Keratinocyte (primary cell): ENCODE results near the gene PAGE5. TPM values are rescaled to one million over a fixed set of nuclear protein-coding genes. Genes with fewer than 3 reads are reported as not detected.

Experiments
- DNase-seq: peaks from one replicate; pipeline ENCODE4 v3.0.0-alpha.2; 2011; ENCODE audit warnings: low read depth, missing footprints, low spot score
- FAIRE-seq: peaks from 2 replicates; lab custom pipeline; 2011; peaks lifted over from hg19 to GRCh38; lab: Jason Lieb, UNC
- H2AFZ ChIP-seq: 2 replicates; pipeline ENCODE4 v1.6.0; 2012; ENCODE audit warnings: low read length, control low read depth, inconsistent platforms; ENCODE audit not compliant: control insufficient read depth
- H3K27ac ChIP-seq: 2 replicates; pipeline ENCODE4 v1.5.1; 2011; ENCODE audit warnings: low read length; ENCODE audit not compliant: control insufficient read depth, insufficient read depth
- H3K27me3 ChIP-seq: 3 replicates; pipeline ENCODE4 v1.6.0; 2011; ENCODE audit warnings: low read length; ENCODE audit not compliant: control insufficient read depth, insufficient read depth; ENCODE audit errors: extremely low read depth
- H3K36me3 ChIP-seq, 2 experiments: 2 replicates in 1 of 2; 3 replicates in 1 of 2; pipeline ENCODE4 v1.5.1; 2011; ENCODE audit warnings: low read length in 2 of 2, mild to moderate bottlenecking in 1 of 2; ENCODE audit not compliant: control insufficient read depth in 2 of 2, insufficient read depth in 2 of 2; ENCODE audit errors: extremely low read depth in 1 of 2
- H3K4me1 ChIP-seq: 3 replicates; pipeline ENCODE4 v1.5.1; 2011; ENCODE audit warnings: low read length; ENCODE audit not compliant: control insufficient read depth, insufficient read depth; ENCODE audit errors: extremely low read depth
- H3K4me2 ChIP-seq: 3 replicates; pipeline ENCODE4 v1.6.0; 2011; ENCODE audit warnings: low read depth, low read length; ENCODE audit not compliant: control insufficient read depth, insufficient read depth; ENCODE audit errors: extremely low read depth
- H3K4me3 ChIP-seq, 3 experiments: fragments of 200-600 bp in 1 of 3; sonication (generic) in 1 of 3; 2 replicates in 2 of 3; 3 replicates in 1 of 3; pipeline ENCODE4 v1.5.1; 2011 to 2016; ENCODE audit warnings: low read length in 3 of 3, mild to moderate bottlenecking in 3 of 3, control low read depth in 2 of 3, inconsistent platforms in 1 of 3, low read depth in 1 of 3, mixed read lengths in 1 of 3, mixed run types in 1 of 3, moderate library complexity in 1 of 3; ENCODE audit not compliant: control insufficient read depth in 2 of 3, insufficient read depth in 2 of 3; ENCODE audit errors: extremely low read depth in 1 of 3
- H3K79me2 ChIP-seq: 2 replicates; pipeline ENCODE4 v1.6.0; 2012; ENCODE audit warnings: low read length; ENCODE audit not compliant: control insufficient read depth, insufficient read depth
- H3K9ac ChIP-seq: 3 replicates; pipeline ENCODE4 v1.6.0; 2011; ENCODE audit warnings: low read length; ENCODE audit not compliant: control insufficient read depth, insufficient read depth; ENCODE audit errors: extremely low read depth
- H3K9me1 ChIP-seq: 3 replicates; pipeline ENCODE4 v1.6.0; 2011; ENCODE audit warnings: low read length; ENCODE audit not compliant: control insufficient read depth, insufficient read depth; ENCODE audit errors: extremely low read depth
- H3K9me3 ChIP-seq: 2 replicates; pipeline ENCODE4 v1.5.1; 2012; ENCODE audit warnings: low read depth, low read length; ENCODE audit not compliant: control insufficient read depth
- H4K20me1 ChIP-seq: 3 replicates; pipeline ENCODE4 v1.6.0; 2011; ENCODE audit warnings: low read length; ENCODE audit not compliant: control insufficient read depth, insufficient read depth; ENCODE audit errors: extremely low read depth
- CTCF ChIP-seq, 3 experiments: IDR thresholded peaks in 1 of 3; conservative IDR thresholded peaks in 1 of 3; optimal IDR thresholded peaks in 1 of 3; 2 replicates in 2 of 3; 3 replicates in 1 of 3; pipeline versions ENCODE3 to v1.5.1; 2011; ENCODE audit warnings: low read length in 3 of 3, mild to moderate bottlenecking in 3 of 3, moderate library complexity in 2 of 3, control low read depth in 1 of 3, inconsistent platforms in 1 of 3; ENCODE audit not compliant: insufficient read depth in 2 of 3; ENCODE audit errors: extremely low read depth in 1 of 3
- EZH2 ChIP-seq: IDR thresholded peaks from one replicate; pipeline ENCODE4 v1.6.1; 2012; ENCODE audit warnings: inconsistent platforms, mild to moderate bottlenecking, low read length, moderate library complexity
- dilution Hi-C: fragments of 300-500 bp; cut with MboI; formaldehyde crosslinking; loops from one replicate; pipeline ENCODE4 v1.7.0; 2020; ENCODE audit warnings: low sequenced_read_pairs; ENCODE audit not compliant: extremely low pct_ligation_motif_present
- polyA minus RNA-seq, 3 experiments: library from RNA; depleted of rRNA, polyadenylated mRNA; stranded (reverse); fragments of >200 nt; gene quantifications; 1 replicate in 1 of 3; 2 replicates in 1 of 3; 3 replicates in 1 of 3; pipeline ENCODE4 v1.2.3, GENCODE V29; 2011
- polyA plus RNA-seq, 5 experiments: library from polyadenylated mRNA; depleted of rRNA in 3 of 5; stranded (reverse) in 3 of 5; stranded (forward) in 1 of 5; unstranded in 1 of 5; fragments of >200 nt; gene quantifications; 1 replicate in 1 of 5; 2 replicates in 3 of 5; 3 replicates in 1 of 5; pipeline versions ENCODE4 v1.2.1 to v1.2.3, GENCODE V29; 2011 to 2012; ENCODE audit warnings: missing spikeins in 2 of 5, low read depth in 1 of 5, low replicate concordance in 1 of 5

PAGE5 gene, protein sequence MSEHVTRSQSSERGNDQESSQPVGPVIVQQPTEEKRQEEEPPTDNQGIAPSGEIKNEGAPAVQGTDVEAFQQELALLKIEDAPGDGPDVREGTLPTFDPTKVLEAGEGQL
- polyA plus RNA-seq (not detected in 3 replicates), polyA minus RNA-seq (not detected in 3 replicates)
- polyA plus RNA-seq (2011; ENCODE audit: low read depth): not detected
- polyA plus RNA-seq (2011; cell fraction: cytosol; rRNA removed): not detected in 2 replicates
- not detected in 2 replicates for polyA plus RNA-seq (2011; cell fraction: nucleus; rRNA removed)
- polyA plus RNA-seq (2012; ENCODE audit: low replicate concordance): not detected in 2 replicates
- polyA minus RNA-seq (2011; cell fraction: cytosol; rRNA and poly(A)+ RNA removed): not detected
- polyA minus RNA-seq (2011; cell fraction: nucleus; rRNA and poly(A)+ RNA removed): not detected in 2 replicates

DNA sequence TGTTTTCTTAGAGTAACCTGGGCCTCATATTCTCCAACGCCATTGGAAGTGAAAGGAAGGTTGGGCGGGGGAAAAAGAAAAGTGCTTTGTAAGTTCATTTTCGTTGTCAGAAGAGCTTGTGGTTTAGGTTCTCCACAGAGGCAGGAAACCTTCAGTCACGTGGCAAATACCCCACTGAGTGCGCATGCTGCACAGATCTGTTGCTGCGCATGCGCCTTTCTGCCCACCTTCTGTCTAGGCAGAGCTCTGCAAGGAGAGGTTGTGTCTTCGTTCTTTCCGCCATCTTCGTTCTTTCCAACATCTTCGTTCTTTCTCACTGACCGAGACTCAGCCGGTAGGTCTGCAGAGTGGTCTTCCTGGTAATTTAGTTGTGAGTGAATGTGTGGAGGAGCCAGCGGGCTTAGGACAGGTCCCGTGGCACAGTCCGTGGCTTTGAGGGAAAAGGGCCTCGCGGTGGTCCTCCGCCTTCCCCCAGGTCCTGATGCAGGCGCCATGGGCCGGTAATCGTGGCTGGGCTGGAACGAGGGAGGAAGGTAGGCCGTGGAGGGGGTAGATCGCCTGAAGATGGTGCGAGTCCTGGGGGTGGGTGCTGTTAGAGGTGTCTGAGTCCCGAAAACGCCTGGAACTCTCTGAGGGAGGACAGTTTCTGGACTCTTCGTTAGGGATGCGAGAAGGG, at the start of gene PAGE5:
TSS of gene PAGE5 (plus strand) at position 228 of the 676 bp plus-strand sequence. CDS start 1,037 bp downstream, outside the sequence.
- H3K27ac ChIP-seq: no peak within 1 kb of the TSS
- no peaks in the 10 kb centered on the region for H3K9me1 ChIP-seq
- no peak within 1 kb of the TSS for H3K4me2 ChIP-seq
- H4K20me1 ChIP-seq: no peaks in the 10 kb centered on the region
- no peaks in the 10 kb centered on the region for H3K4me1 ChIP-seq
- TF ChIP-seq EZH2: no peak
- H3K9ac ChIP-seq: no peak within 1 kb of the TSS
- dilution Hi-C loops: no loop called here
- no peaks in the 10 kb centered on the region for H3K27me3 ChIP-seq
- DNase-seq (no peak), FAIRE-seq (no peak)
- no peaks in the 10 kb centered on the region for H3K79me2 ChIP-seq
- no peaks in the 10 kb centered on the region for H3K36me3 ChIP-seq
- peaks cover 2% of the 10 kb centered on the region for H3K9me3 ChIP-seq
- H2AFZ ChIP-seq: no peak within 1 kb of the TSS
- H3K4me3 ChIP-seq: no peak within 1 kb of the TSS

- Histone ChIP-seq H3K4me1 (no peaks in the 10 kb centered on the region), H2AFZ (no peak overlapping the region), H3K4me3 (no peak overlapping the region), H3K9ac (no peak overlapping the region), H3K27ac (no peak overlapping the region), H3K27me3 (no peaks in the 10 kb centered on the region), H3K9me3 (no peaks in the 10 kb centered on the region), H3K9me1 (no peaks in the 10 kb centered on the region), H3K79me2 (no peaks in the 10 kb centered on the region), H3K4me2 (no peak overlapping the region), H3K36me3 (no peaks in the 10 kb centered on the region), H4K20me1 (no peaks in the 10 kb centered on the region)
- no peak for DNase-seq
- dilution Hi-C loops: no loop called here
- FAIRE-seq: no peak
- no peak for TF ChIP-seq CTCF (optimal IDR thresholded peaks at IDR 0.05 in 1 of 3, IDR thresholded peaks at IDR 0.05 in 1 of 3, conservative IDR thresholded peaks at IDR 0.05 in 1 of 3; ENCODE audit: extremely low read depth in 1 of 3, insufficient read depth in 2 of 3, low read length in 3 of 3)
- no peak for TF ChIP-seq EZH2
Observed at GRCh38 chrX:55187281-55187680, 32.9 kb upstream of the PAGE5 start.
